BLaER1 (cell line): ENCODE measurements around the gene NOVA1.

ENCODE experiments used
- H3K27ac ChIP-seq: shearing (Covaris generic); formaldehyde crosslinking; 2 replicates; pipeline ENCODE4 v1.8.1; 2022
- H3K27me3 ChIP-seq: shearing (Covaris generic); formaldehyde crosslinking; 2 replicates; pipeline ENCODE4 v1.8.1; 2022
- H3K36me3 ChIP-seq: shearing (Covaris generic); formaldehyde crosslinking; 2 replicates; pipeline ENCODE4 v1.8.1; 2022
- H3K4me1 ChIP-seq: shearing (Covaris generic); formaldehyde crosslinking; 2 replicates; pipeline ENCODE4 v1.8.1; 2022
- H3K4me2 ChIP-seq: shearing (Covaris generic); formaldehyde crosslinking; 2 replicates; pipeline ENCODE4 v1.8.1; 2022
- H3K4me3 ChIP-seq: shearing (Covaris generic); formaldehyde crosslinking; 2 replicates; pipeline ENCODE4 v1.8.1; 2022
- H3K9ac ChIP-seq: shearing (Covaris generic); formaldehyde crosslinking; 2 replicates; pipeline ENCODE4 v1.8.1; 2022
- H3K9me3 ChIP-seq: shearing (Covaris generic); formaldehyde crosslinking; 2 replicates; pipeline ENCODE4 v1.8.1; 2022
- H4K20me1 ChIP-seq: shearing (Covaris generic); formaldehyde crosslinking; 2 replicates; pipeline ENCODE4 v1.8.1; 2022
- Cebpa-rat ChIP-seq: shearing (Covaris generic); IDR thresholded peaks from 2 replicates; pipeline ENCODE4 v1.8.1; 2022

Gene NOVA1

DNA sequence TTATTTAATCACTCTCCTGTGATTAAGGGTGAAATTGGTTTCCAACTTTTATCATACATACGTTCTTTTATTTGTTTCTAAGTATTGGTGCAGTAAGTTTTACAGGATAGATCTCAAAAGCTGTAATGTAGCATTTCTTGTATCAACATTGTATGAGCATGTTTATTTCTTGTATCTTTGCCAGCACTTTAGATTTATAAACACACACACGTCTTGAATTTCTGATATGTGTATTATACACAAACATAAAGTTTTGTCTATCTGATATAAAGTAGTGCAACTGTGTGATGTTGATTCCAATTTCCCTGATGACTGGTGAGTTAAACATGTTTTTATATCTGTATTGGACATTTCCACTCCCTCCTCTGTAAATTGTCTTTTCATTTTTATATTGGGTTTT lies 134.7 kb downstream of the NOVA1 start:
- H3K4me1 ChIP-seq, result no peaks in the 10 kb centered on the region
- H4K20me1 ChIP-seq, result no peaks in the 10 kb centered on the region
- TF ChIP-seq Cebpa-rat, result no peak
- no peak overlapping the region for H3K4me3 ChIP-seq
- no peaks in the 10 kb centered on the region for H3K36me3 ChIP-seq
- no peaks in the 10 kb centered on the region for H3K9me3 ChIP-seq
- no peaks in the 10 kb centered on the region for H3K27me3 ChIP-seq
- no peak overlapping the region for H3K27ac ChIP-seq
- no peak overlapping the region for H3K4me2 ChIP-seq
- no peak overlapping the region for H3K9ac ChIP-seq

GRCh38 chr14:26454105-26454504 lies 143.7 kb downstream of the NOVA1 start:
- Histone ChIP-seq H3K27ac (no peak overlapping the region), H3K9me3 (no peaks in the 10 kb centered on the region), H3K4me1 (no peaks in the 10 kb centered on the region), H3K9ac (no peak overlapping the region), H4K20me1 (no peaks in the 10 kb centered on the region), H3K27me3 (no peaks in the 10 kb centered on the region), H3K4me2 (no peak overlapping the region), H3K36me3 (no peaks in the 10 kb centered on the region), H3K4me3 (no peak overlapping the region)
- TF ChIP-seq Cebpa-rat, result no peak

DNA sequence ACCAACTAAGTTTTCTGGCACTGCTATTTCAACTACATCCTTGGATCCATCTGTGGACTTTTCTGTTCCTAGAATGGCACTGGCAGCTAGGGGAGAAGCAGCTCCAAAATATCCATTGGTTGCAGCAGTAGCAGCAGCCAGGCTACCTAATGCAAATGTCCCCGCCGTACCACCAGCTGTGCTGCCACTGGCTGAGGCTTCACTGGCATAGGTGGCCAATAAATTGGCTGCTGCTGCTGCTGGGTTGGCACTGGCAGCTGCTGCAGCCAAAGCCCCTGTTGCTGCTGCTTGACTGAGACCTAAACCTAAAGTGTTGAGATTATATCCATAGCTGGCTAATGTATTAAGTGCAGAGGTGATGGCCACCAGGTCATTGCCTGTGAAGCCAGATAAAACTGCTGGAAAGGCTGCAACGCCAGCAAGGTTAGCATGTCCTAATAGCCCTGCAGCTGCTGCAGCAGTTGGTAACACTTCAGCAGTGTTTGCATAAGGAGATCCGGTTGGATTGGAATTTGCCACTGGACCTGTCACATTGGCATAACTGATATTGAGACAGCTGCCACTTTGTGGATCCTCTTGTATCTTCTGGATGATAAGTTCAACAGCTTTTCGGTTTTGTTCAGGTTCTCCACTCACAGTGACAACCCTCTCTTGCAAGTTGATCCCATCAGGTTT lies 149.5 kb downstream of the NOVA1 start:
- no peak for TF ChIP-seq Cebpa-rat
- Histone ChIP-seq H3K27ac (no peak overlapping the region), H4K20me1 (no peaks in the 10 kb centered on the region; the same call in 1 of the 2 replicates), H3K9ac (no peak overlapping the region), H3K4me2 (no peak overlapping the region), H3K4me1 (no peaks in the 10 kb centered on the region), H3K36me3 (no peaks in the 10 kb centered on the region), H3K27me3 (no peaks in the 10 kb centered on the region), H3K4me3 (no peak overlapping the region), H3K9me3 (no peaks in the 10 kb centered on the region)

GRCh38 chr14:26444822-26445221 lies 153.0 kb downstream of the NOVA1 start:
- H3K36me3 ChIP-seq, result no peaks in the 10 kb centered on the region
- no peaks in the 10 kb centered on the region for H3K27me3 ChIP-seq

GRCh38 chr14:26443654-26444053 lies 154.2 kb downstream of the NOVA1 start:
- Histone ChIP-seq H3K4me1 (no peaks in the 10 kb centered on the region), H3K27ac (no peak overlapping the region), H3K9ac (no peak overlapping the region), H3K4me2 (no peak overlapping the region), H3K36me3 (no peaks in the 10 kb centered on the region), H3K4me3 (no peak overlapping the region), H4K20me1 (no peaks in the 10 kb centered on the region; the same call in 1 of the 2 replicates), H3K9me3 (no peaks in the 10 kb centered on the region), H3K27me3 (no peaks in the 10 kb centered on the region)
- no peak for TF ChIP-seq Cebpa-rat

More at GRCh38 chr14:26444822-26445221, 153.0 kb downstream of the NOVA1 start:
- H3K4me1 ChIP-seq, result no peaks in the 10 kb centered on the region
- no peak overlapping the region for H3K4me2 ChIP-seq
- no peak overlapping the region for H3K4me3 ChIP-seq
- H3K9me3 ChIP-seq, result no peaks in the 10 kb centered on the region
- H3K27ac ChIP-seq, result no peak overlapping the region
- H4K20me1 ChIP-seq, result no peaks in the 10 kb centered on the region; the same call in 1 of the 2 replicates
- TF ChIP-seq Cebpa-rat, result no peak
- H3K9ac ChIP-seq, result no peak overlapping the region

DNA sequence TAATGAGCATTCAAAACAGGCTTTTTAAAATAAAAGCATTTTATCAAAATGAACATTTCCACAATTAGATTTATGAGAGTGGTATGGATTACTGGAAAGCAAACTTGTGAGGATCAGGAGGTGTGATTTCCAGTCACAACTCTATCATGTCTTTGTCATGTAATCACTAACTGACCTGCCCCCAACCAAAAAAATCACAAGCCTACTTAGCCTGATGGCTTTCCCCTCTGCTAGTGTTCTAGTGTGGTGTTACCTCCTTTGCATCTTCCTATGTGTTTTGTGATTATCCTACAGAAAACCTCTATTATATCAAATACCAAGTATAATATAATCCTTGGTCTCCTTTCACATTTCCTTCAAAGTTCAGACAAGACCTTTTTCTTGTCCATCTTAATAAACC lies 168.6 kb downstream of the NOVA1 start:
- Histone ChIP-seq H3K36me3 (no peaks in the 10 kb centered on the region), H3K9me3 (no peaks in the 10 kb centered on the region), H3K4me3 (no peak overlapping the region), H3K4me2 (no peak overlapping the region), H3K27ac (no peak overlapping the region), H3K4me1 (no peaks in the 10 kb centered on the region), H4K20me1 (no peaks in the 10 kb centered on the region), H3K27me3 (no peaks in the 10 kb centered on the region), H3K9ac (no peak overlapping the region)
- no peak for TF ChIP-seq Cebpa-rat

- H3K27ac ChIP-seq, result no peak overlapping the region
- H3K4me2 ChIP-seq, result no peak overlapping the region
- no peak overlapping the region for H3K4me3 ChIP-seq
- H3K9ac ChIP-seq, result no peak overlapping the region
- TF ChIP-seq Cebpa-rat, result no peak
- H3K27me3 ChIP-seq, result no peaks in the 10 kb centered on the region
- no peaks in the 10 kb centered on the region for H3K4me1 ChIP-seq
- H3K9me3 ChIP-seq, result no peaks in the 10 kb centered on the region
- H3K36me3 ChIP-seq, result no peaks in the 10 kb centered on the region
- no peaks in the 10 kb centered on the region for H4K20me1 ChIP-seq
These were observed 170.7 kb downstream of the NOVA1 start for GRCh38 chr14:26427097-26427496.

- Histone ChIP-seq H3K9me3 (no peaks in the 10 kb centered on the region), H3K4me3 (no peak overlapping the region), H3K4me2 (no peak overlapping the region), H3K27ac (no peak overlapping the region), H4K20me1 (no peaks in the 10 kb centered on the region), H3K27me3 (no peaks in the 10 kb centered on the region), H3K9ac (no peak overlapping the region), H3K4me1 (no peaks in the 10 kb centered on the region), H3K36me3 (no peaks in the 10 kb centered on the region)
- TF ChIP-seq Cebpa-rat, result no peak
These were observed 173.3 kb downstream of the NOVA1 start for GRCh38 chr14:26424537-26424936.

GRCh38 chr14:26415618-26416123 lies 182.2 kb downstream of the NOVA1 start:
- Histone ChIP-seq H3K4me1 (no peaks in the 10 kb centered on the region), H3K9ac (no peak overlapping the region), H4K20me1 (no peaks in the 10 kb centered on the region), H3K4me2 (no peak overlapping the region), H3K36me3 (no peaks in the 10 kb centered on the region), H3K9me3 (no peaks in the 10 kb centered on the region), H3K4me3 (no peak overlapping the region), H3K27ac (no peak overlapping the region), H3K27me3 (no peaks in the 10 kb centered on the region)
- TF ChIP-seq Cebpa-rat, result no peak

GRCh38 chr14:26414926-26415325 lies 182.9 kb downstream of the NOVA1 start:
- no peaks in the 10 kb centered on the region for H3K36me3 ChIP-seq
- no peak for TF ChIP-seq Cebpa-rat
- H3K9me3 ChIP-seq, result no peaks in the 10 kb centered on the region

More at GRCh38 chr14:26414926-26415325, 182.9 kb downstream of the NOVA1 start:
- Histone ChIP-seq H3K4me1 (no peaks in the 10 kb centered on the region), H3K9ac (no peak overlapping the region), H3K27ac (no peak overlapping the region), H3K4me2 (no peak overlapping the region), H3K4me3 (no peak overlapping the region), H3K27me3 (no peaks in the 10 kb centered on the region), H4K20me1 (no peaks in the 10 kb centered on the region)
